ENCODE results near the gene RASL11A.

DNA sequence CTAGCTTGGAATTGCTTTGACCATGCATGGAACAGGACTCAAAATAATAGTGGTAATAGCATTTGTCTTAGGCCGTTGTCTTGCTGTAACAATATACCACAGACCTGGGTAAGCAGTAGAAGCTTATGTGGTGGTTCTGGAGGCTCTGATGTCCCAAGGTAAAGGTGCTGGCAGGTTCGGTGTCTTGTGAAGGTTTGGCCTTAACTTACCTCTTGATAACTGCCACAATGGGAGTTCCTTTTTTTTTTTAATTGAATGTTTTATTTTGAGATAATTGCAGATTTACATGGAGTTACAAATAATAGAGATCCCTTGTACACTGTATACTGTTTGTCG is 13.4 kb upstream of the RASL11A start:
- TF ChIP-seq CTCF (IDR thresholded peaks at IDR 0.05): no peak
- no peak for TF ChIP-seq EZH2phosphoT487 (IDR thresholded peaks at IDR 0.05)
- TF ChIP-seq EZH2 (IDR thresholded peaks at IDR 0.05): no peak
